ENCODE results near the gene ERCC6.

DNA sequence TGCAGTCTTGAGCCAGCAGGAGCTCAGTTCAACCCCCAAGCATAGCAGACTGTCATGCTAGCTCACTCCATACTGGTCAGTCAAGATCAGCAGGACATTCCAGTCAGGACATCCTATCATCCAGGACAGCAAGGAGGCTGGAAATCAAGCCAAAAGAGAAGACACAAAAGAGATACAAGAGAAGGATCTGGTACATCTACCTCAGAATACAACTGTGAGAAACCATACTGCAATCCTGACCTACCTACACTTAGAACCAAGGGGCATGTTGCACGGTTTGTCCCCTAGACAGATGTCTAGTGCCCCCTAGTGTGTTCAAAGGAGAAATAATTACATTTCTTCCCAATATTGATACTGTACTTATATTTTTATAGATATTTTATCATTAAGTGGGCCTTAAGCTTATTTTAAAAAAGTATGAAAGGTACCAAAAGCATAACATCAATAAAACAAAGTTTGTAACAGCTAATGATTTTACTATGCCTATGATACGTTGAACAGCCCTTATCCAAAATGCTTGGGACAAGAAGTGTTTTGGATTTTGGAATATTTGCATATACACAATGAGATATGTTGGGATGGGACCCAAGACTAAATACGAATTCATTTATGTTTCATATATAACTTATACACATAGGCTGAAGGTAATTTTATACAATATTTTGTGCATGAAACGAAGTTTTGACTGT, 26.7 kb downstream of the ERCC6 start:
- TF ChIP-seq, protein P1, sequence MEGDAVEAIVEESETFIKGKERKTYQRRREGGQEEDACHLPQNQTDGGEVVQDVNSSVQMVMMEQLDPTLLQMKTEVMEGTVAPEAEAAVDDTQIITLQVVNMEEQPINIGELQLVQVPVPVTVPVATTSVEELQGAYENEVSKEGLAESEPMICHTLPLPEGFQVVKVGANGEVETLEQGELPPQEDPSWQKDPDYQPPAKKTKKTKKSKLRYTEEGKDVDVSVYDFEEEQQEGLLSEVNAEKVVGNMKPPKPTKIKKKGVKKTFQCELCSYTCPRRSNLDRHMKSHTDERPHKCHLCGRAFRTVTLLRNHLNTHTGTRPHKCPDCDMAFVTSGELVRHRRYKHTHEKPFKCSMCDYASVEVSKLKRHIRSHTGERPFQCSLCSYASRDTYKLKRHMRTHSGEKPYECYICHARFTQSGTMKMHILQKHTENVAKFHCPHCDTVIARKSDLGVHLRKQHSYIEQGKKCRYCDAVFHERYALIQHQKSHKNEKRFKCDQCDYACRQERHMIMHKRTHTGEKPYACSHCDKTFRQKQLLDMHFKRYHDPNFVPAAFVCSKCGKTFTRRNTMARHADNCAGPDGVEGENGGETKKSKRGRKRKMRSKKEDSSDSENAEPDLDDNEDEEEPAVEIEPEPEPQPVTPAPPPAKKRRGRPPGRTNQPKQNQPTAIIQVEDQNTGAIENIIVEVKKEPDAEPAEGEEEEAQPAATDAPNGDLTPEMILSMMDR (IDR thresholded peaks at IDR 0.05) = peak; percentile 78
- TF ChIP-seq EZH2 (IDR thresholded peaks at IDR 0.05; ENCODE audit: borderline replicate concordance, insufficient read depth, low read depth, low read length, poor library complexity, severe bottlenecking) = no peak
